ENCODE results near the gene EPSTI1. TPM values are rescaled to one million over a fixed set of nuclear protein-coding genes. Genes with fewer than 3 reads are reported as not detected.
A peak's percentile ranks its signal among the peaks of the same experiment; 100 is the strongest.

EPSTI1 gene
- total and polyA plus RNA-seq, 10 of the 15 experiments (the other 5 are each of a cell fraction or from before 2014, with no cell fraction given) = 4.7 to 32.0 (median 24.2) TPM

GRCh38 chr13:42997381-42997780 is 5.3 kb upstream of the EPSTI1 start:
- peak overlapping the region; percentile 43 for H2AFZ ChIP-seq (ENCODE audit: control insufficient read depth, low read depth, low read length)
- ATAC-seq = peak; percentile 86
- no peaks in the 10 kb centered on the region for H3K27me3 ChIP-seq (replicated peaks in 1 of 2; ENCODE audit: control insufficient read depth in 2 of 2, insufficient read depth in 2 of 2, low read length in 1 of 2)
- RAD21 ChIA-PET (ENCODE audit: unreplicated experiment) = interaction anchor here (0.9 to 2.9 kb wide), 13 partner anchors 10 to 135 kb away, joined by 3 to 22 read pairs (median 4); partner anchors contain the start of gene DNAJC15
- no peak overlapping the region for H3K9ac ChIP-seq (ENCODE audit: control insufficient read depth, insufficient read depth, low read length)
- peak overlapping the region; percentile 56 for H3K27ac ChIP-seq (ENCODE audit: control insufficient read depth, insufficient read depth)
- H4K20me1 ChIP-seq (ENCODE audit: control insufficient read depth, insufficient read depth) = no peaks in the 10 kb centered on the region
- in situ Hi-C loops (cut with MboI) (no loop called here), intact Hi-C loops (cut with micrococcal nuclease; ENCODE audit: unreplicated experiment) (no loop called here)
- DNase-seq (ENCODE audit: low read depth, low spot score) = no peak
- no peaks in the 10 kb centered on the region for H3K79me2 ChIP-seq (ENCODE audit: control insufficient read depth, insufficient read depth, low read length)
- H3K9me3 ChIP-seq (replicated peaks; ENCODE audit: control insufficient read depth, insufficient read depth, low read length) = no peaks in the 10 kb centered on the region; the same call in 2 of the 3 replicates
- CTCF ChIA-PET = interaction anchor here (0.5 to 3.1 kb wide), 10 partner anchors 9 to 1423 kb away, joined by 3 to 11 read pairs (median 5); partner anchors contain the start of genes AKAP11 and DNAJC15
- SMC1A ChIA-PET (ENCODE audit: uncharacterized antibody, unreplicated experiment) = interaction anchor here (0.9 to 3.1 kb wide), 19 partner anchors 10 to 402 kb away, joined by 3 to 31 read pairs (median 5); partner anchors contain the start of gene DNAJC15
- POLR2A ChIA-PET = interaction anchor here (0.6 to 3.0 kb wide), 10 partner anchors 9 to 247 kb away, joined by 3 to 15 read pairs (median 4); partner anchors contain the start of gene DNAJC15
- BruUV-seq (replicated peaks) = no TSS peak
- peaks cover 35% of the 10 kb centered on the region for H3K4me1 ChIP-seq (ENCODE audit: control insufficient read depth, insufficient read depth, low read length)
- no peaks in the 10 kb centered on the region for H3K36me3 ChIP-seq (ENCODE audit: control insufficient read depth in 2 of 2, insufficient read depth in 2 of 2, low read length in 1 of 2)
- FAIRE-seq = peak; percentile 7
- H3K4me2 ChIP-seq (ENCODE audit: control insufficient read depth, insufficient read depth) = peak overlapping the region; percentile 80
- 0% methylated on average over 2 of the region's 2 CpGs for WGBS (ENCODE audit: insufficient coverage, insufficient replicate concordance, low lambda C conversion rate, missing lambda C conversion rate)
- no peak overlapping the region for H3K4me3 ChIP-seq
- peak; percentile 76 for TF ChIP-seq JUNB (IDR thresholded peaks at IDR 0.05)
- TF ChIP-seq, protein P1, sequence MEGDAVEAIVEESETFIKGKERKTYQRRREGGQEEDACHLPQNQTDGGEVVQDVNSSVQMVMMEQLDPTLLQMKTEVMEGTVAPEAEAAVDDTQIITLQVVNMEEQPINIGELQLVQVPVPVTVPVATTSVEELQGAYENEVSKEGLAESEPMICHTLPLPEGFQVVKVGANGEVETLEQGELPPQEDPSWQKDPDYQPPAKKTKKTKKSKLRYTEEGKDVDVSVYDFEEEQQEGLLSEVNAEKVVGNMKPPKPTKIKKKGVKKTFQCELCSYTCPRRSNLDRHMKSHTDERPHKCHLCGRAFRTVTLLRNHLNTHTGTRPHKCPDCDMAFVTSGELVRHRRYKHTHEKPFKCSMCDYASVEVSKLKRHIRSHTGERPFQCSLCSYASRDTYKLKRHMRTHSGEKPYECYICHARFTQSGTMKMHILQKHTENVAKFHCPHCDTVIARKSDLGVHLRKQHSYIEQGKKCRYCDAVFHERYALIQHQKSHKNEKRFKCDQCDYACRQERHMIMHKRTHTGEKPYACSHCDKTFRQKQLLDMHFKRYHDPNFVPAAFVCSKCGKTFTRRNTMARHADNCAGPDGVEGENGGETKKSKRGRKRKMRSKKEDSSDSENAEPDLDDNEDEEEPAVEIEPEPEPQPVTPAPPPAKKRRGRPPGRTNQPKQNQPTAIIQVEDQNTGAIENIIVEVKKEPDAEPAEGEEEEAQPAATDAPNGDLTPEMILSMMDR (IDR thresholded peaks at IDR 0.05 in 2 of 3, conservative IDR thresholded peaks at IDR 0.05 in 1 of 3; ENCODE audit: control insufficient read depth in 2 of 3, extremely low read depth in 1 of 3, insufficient read depth in 1 of 3, low read depth in 3 of 3, low read length in 3 of 3) = no peak
- TF ChIP-seq SMAD5 (IDR thresholded peaks at IDR 0.05; ENCODE audit: low read depth) = no peak
- peak; percentile 61 to 71; a peak in 3 of 4 replicates for TF ChIP-seq IKZF2 (IDR thresholded peaks at IDR 0.05)
- no peak for TF ChIP-seq ZSCAN29 (IDR thresholded peaks at IDR 0.05)
- peak; percentile 68 for TF ChIP-seq PKNOX1 (IDR thresholded peaks at IDR 0.05)
- peak; percentile 10; the same call in 1 of the 2 replicates for TF ChIP-seq CREB1 (IDR thresholded peaks at IDR 0.05; ENCODE audit: low read depth)
- TF ChIP-seq TCF7 (IDR thresholded peaks at IDR 0.05; ENCODE audit: borderline replicate concordance) = no peak
- TF ChIP-seq EP300 (IDR thresholded peaks at IDR 0.05; ENCODE audit: borderline replicate concordance in 1 of 2, control insufficient read depth in 1 of 2, low read depth in 2 of 2, low read length in 2 of 2) = peak; percentile 28 to 54; a peak in 1 of 4 replicates
- TF ChIP-seq MLLT1 (IDR thresholded peaks at IDR 0.05) = no peak
- 0 out of 2 replicates have a peak, but pooled peaks have one; percentile 50 for TF ChIP-seq IRF4 (IDR thresholded peaks at IDR 0.05; ENCODE audit: low read depth, low read length)
- peak; percentile 17; the same call in 1 of the 2 replicates for TF ChIP-seq RUNX3 (IDR thresholded peaks at IDR 0.05; ENCODE audit: low read length)
- peak; percentile 75 for TF ChIP-seq IKZF1 (conservative IDR thresholded peaks at IDR 0.05)
- TF ChIP-seq REST (IDR thresholded peaks at IDR 0.05; ENCODE audit: low read depth, low read length) = no peak
- TF ChIP-seq FOXM1 (IDR thresholded peaks at IDR 0.05; ENCODE audit: low read depth, low read length) = peak; percentile 57; the same call in 1 of the 2 replicates
- TF ChIP-seq MEF2A (IDR thresholded peaks at IDR 0.05; ENCODE audit: insufficient read depth, low read depth, low read length) = 0 out of 2 replicates have a peak, but pooled peaks have one; percentile 10

Measured in GM12878 (cell line).